Measurements from ENCODE around the gene FAXC.
"Not testable (repeated sequence)": the region's sequence is repeated elsewhere in the genome, so short reads cannot be mapped to it uniquely, and the experiment has no call there.

The FAXC gene

GRCh38 chr6:99345164-99345563 lies 4.3 kb downstream of the FAXC start:
- no peak for DNase-seq
- in situ Hi-C loops (cut with MboI; ENCODE audit: low pct_unique_long_range_greater_than_20kb, low sequenced_read_pairs), result no loop called here

GRCh38 chr6:99344289-99344688 lies 5.2 kb downstream of the FAXC start:
- DNase-seq, result no peak
- in situ Hi-C loops (cut with MboI; ENCODE audit: low pct_unique_long_range_greater_than_20kb, low sequenced_read_pairs), result no loop called here

GRCh38 chr6:99341862-99342455 lies 7.5 kb downstream of the FAXC start:
- in situ Hi-C loops (cut with MboI; ENCODE audit: low pct_unique_long_range_greater_than_20kb, low sequenced_read_pairs), result no loop called here
- no peak for DNase-seq

DNA sequence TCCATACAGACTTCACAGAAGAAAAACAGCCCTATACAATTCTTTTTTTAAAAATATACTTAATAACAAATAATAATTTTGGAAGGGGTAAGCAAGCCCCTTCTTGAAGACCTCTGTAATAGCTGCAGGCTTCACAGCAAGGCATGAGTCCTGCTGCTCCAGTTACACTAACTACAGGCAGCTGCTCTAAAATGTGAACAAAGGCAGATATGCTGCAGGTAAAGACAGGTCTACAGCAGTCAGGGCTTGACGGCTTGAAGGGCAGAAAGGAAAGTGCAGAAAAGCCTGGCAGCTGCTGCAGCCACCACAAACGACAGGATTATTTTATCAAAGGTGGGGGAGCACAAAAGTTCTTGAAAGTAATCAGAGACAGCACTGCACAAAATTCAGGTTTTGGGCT lies 11.3 kb downstream of the FAXC start:
- DNase-seq, result no peak
- in situ Hi-C loops (cut with MboI; ENCODE audit: low pct_unique_long_range_greater_than_20kb, low sequenced_read_pairs), result no loop called here

- DNase-seq; in situ Hi-C loops (cut with MboI; ENCODE audit: low pct_unique_long_range_greater_than_20kb, low sequenced_read_pairs): not testable (repeated sequence)
These were observed 14.2 kb downstream of the FAXC start for GRCh38 chr6:99335298-99335697.

- DNase-seq, result peak; percentile 73
- in situ Hi-C loops (cut with MboI; ENCODE audit: low pct_unique_long_range_greater_than_20kb, low sequenced_read_pairs), result no loop called here
These were observed 14.8 kb downstream of the FAXC start for GRCh38 chr6:99334526-99335127.

- in situ Hi-C loops (cut with MboI; ENCODE audit: low pct_unique_long_range_greater_than_20kb, low sequenced_read_pairs), result no loop called here
- DNase-seq, result no peak
These were observed 16.4 kb downstream of the FAXC start for GRCh38 chr6:99333068-99333467.

GRCh38 chr6:99331531-99331930 lies 17.9 kb downstream of the FAXC start:
- in situ Hi-C loops (cut with MboI; ENCODE audit: low pct_unique_long_range_greater_than_20kb, low sequenced_read_pairs), result no loop called here
- no peak for DNase-seq

DNA sequence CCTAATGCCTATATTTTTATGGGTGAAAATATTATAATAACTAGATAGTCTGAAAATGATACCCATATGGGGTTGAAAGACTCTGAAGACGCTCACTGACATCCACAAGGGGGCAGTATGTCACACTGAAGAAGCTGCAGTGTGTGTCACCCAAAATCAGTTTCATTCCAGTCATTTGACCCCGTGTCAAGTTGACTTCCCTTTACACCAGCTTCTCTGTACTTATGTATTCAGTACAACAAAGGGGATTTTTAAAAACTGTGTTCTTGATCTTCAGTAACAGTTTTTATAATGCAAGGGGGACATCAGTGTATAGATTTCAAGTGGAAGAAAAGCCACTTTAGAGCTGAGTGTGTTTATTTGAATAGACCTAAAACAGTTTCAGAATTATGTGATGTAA lies 19.3 kb downstream of the FAXC start:
- peak; percentile 68 for DNase-seq
- in situ Hi-C loops (cut with MboI; ENCODE audit: low pct_unique_long_range_greater_than_20kb, low sequenced_read_pairs), result no loop called here

DNA sequence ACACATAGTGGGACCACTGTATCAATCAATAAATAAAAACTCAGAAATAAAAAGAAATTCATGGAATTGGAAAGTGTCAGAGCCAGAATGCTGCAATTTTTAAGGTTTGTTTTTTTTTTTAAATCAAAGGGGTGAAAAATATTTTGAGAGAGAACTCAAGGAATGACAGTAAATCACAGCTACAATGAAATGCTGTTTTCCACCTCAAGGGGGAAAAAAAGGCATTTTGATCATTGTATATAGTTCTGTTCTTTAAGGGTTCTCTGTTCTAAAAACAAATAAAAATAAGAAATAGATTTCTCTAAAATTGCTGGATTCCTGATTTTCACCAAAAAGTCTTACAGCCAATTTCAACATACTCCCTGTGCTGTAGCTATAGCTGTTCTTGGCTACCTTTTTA lies 24.5 kb downstream of the FAXC start:
- in situ Hi-C loops (cut with MboI; ENCODE audit: low pct_unique_long_range_greater_than_20kb, low sequenced_read_pairs), result no loop called here
- DNase-seq, result no peak

DNA sequence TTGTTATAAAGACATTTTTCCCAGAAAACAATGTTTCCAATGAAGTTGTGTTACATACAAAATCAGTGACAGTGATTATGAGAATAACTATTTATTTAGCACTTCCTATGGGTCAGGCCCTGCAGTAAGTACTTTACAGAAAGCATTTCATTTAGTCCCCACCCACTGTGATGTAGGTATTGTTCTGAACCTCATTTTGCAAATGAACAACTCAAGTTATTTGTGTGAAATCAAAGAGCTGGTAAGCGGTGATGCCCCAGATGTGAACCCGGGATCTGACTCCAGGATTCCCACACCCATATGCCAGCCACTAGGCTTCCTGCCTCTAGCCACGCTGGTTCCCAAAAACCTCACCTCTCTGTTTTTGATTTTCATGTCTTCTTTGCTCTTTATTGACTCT lies 30.9 kb downstream of the FAXC start:
- DNase-seq, result no peak
- in situ Hi-C loops (cut with MboI; ENCODE audit: low pct_unique_long_range_greater_than_20kb, low sequenced_read_pairs), result no loop called here

GRCh38 chr6:99312354-99312753 lies 37.1 kb downstream of the FAXC start:
- in situ Hi-C loops (cut with MboI; ENCODE audit: low pct_unique_long_range_greater_than_20kb, low sequenced_read_pairs), result no loop called here
- DNase-seq, result no peak

DNA sequence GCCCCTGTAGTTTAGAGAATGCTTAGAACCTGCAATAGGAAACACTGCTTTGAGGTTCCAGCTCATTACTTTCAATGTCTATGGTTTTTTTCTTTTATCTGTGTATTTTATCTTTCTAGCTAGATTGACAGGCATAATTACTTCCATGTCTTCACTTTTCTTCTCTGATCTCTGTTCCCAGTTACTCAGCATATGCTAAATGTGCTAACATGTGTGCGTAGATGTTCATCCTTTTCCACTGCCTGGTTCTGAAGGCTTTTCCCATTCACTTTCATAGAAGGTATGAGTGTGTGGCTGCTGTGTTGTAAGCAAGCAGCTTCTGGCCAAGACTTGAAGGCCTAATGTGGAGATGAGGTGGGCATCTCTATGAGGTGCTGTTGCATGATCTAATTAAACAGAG lies 38.9 kb downstream of the FAXC start:
- in situ Hi-C loops (cut with MboI; ENCODE audit: low pct_unique_long_range_greater_than_20kb, low sequenced_read_pairs), result no loop called here
- no peak for DNase-seq

- in situ Hi-C loops (cut with MboI; ENCODE audit: low pct_unique_long_range_greater_than_20kb, low sequenced_read_pairs), result no loop called here
- no peak for DNase-seq
These were observed 39.9 kb downstream of the FAXC start for GRCh38 chr6:99309557-99309956.

GRCh38 chr6:99308788-99309187 lies 40.7 kb downstream of the FAXC start:
- in situ Hi-C loops (cut with MboI; ENCODE audit: low pct_unique_long_range_greater_than_20kb, low sequenced_read_pairs), result no loop called here
- no peak for DNase-seq

DNA sequence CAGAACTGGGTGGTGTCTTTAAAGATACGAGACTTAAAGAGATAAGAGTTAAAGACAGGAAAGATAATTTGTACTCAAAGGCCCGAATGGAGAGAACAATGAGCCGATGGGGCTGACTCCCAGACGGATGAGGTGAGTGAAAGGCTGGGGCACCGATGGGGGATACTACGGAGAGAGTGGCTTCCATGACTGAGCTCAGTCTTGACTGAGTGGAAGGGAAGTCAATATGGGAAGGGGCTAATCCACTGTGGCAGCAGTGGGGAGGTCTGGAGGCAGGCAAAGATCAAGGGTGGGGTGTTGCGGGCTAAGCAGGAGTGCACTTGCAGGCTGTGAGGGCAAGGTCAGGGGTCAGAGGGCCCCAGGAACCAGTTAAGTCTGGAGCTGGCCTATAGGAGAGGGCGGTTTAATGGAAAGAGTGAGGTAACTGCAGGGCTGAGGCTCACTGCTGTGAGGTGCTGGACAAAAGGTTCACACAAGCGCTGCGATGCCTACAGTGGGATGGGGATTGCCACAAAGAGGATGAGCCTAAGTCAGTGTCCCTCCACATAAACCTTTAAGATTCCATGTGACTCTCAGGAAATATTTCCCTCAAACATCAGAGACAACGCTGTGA lies 42.1 kb downstream of the FAXC start:
- in situ Hi-C loops (cut with MboI; ENCODE audit: low pct_unique_long_range_greater_than_20kb, low sequenced_read_pairs), result no loop called here
- no peak for DNase-seq

DNA sequence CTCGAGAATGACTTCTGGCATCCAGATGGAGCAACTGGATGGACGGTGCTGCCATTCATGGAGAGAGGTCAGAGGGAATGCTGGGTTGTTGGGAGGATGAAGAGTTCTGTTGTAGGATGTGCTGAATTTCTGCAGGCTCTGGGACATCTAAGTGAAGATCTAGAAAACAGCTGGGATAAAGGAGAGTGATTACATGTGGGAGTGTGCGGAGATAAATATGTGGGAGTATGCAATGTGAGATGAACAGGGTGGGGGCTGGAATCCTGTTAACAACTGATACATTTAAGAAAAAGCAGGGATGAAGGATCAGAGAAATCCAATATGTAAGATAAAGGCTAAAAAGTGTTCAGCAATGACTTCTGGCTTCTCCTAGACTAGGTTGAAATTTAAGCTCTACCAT lies 43.1 kb downstream of the FAXC start:
- in situ Hi-C loops (cut with MboI; ENCODE audit: low pct_unique_long_range_greater_than_20kb, low sequenced_read_pairs), result no loop called here

GRCh38 chr6:99305021-99305554 lies 44.4 kb downstream of the FAXC start:
- no peak for DNase-seq
- in situ Hi-C loops (cut with MboI; ENCODE audit: low pct_unique_long_range_greater_than_20kb, low sequenced_read_pairs), result no loop called here

More for the DNA sequence above, 43.1 kb downstream of the FAXC start:
- no peak for DNase-seq

- DNase-seq, result no peak
- in situ Hi-C loops (cut with MboI; ENCODE audit: low pct_unique_long_range_greater_than_20kb, low sequenced_read_pairs), result no loop called here
These were observed 52.1 kb downstream of the FAXC start for GRCh38 chr6:99297415-99297814.

DNA sequence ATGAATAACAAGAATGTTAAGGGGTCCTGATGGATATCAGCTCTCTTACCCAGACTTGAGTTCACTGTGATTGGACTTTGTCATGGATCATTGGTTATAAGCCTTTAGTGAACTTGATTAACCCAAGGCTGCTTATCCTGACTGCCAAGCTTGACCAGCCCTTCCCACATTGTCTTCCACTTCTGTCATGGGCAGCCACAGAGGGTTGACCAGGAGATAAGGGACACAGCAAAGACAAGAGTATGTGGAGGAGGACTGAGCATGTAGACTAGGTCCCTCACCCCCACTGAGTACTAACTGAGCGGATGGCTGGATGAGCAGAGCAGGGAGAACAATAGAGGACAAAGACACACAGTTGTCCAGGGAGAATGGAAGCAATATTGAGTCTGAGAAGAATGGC lies 52.5 kb downstream of the FAXC start:
- DNase-seq, result no peak
- in situ Hi-C loops (cut with MboI; ENCODE audit: low pct_unique_long_range_greater_than_20kb, low sequenced_read_pairs), result no loop called here

DNA sequence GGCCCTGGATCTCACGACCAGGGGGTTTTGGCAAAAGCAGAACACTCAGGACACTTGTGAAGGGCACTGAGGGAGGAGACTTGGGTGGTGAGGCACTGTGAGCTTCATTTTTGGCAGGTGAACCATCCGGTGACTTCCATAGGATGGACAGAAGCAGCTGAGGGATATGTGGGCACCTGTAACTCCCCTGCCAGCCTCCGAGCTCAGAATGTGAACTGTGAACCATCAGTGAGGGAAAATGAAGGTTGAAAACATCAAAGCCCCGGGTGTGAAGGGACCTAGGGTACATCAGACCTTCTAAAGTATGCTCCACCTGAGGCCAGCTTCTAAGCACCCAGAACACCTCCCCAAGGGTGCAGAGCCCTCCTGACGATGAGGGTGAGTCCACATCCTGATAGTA lies 53.2 kb downstream of the FAXC start:
- in situ Hi-C loops (cut with MboI; ENCODE audit: low pct_unique_long_range_greater_than_20kb, low sequenced_read_pairs), result no loop called here
- no peak for DNase-seq
